OCI-LY1 (cell line): Measurements from ENCODE around the gene LTBP3.

Experiments used
- H2AFZ ChIP-seq: fragments of 200-600 bp; sonication (generic), shearing (Covaris generic); 2 replicates; pipeline ENCODE4 v1.6.0; 2014; ENCODE audit warnings: antibody characterized with exemption, mild to moderate bottlenecking, low read length
- H3F3A ChIP-seq: fragments of 200-600 bp; sonication (generic), shearing (Covaris generic); 2 replicates; pipeline ENCODE4 v1.6.0; 2014; ENCODE audit warnings: mild to moderate bottlenecking, antibody characterized with exemption, low read length, moderate library complexity; ENCODE audit not compliant: insufficient read depth
- H3K27ac ChIP-seq: fragments of 200-600 bp; sonication (generic); 2 replicates; pipeline ENCODE4 v1.5.1; 2014; ENCODE audit warnings: low read length, mixed run types, mild to moderate bottlenecking, low read depth; ENCODE audit not compliant: poor library complexity, severe bottlenecking
- H3K27me3 ChIP-seq: fragments of 200-600 bp; sonication (generic); 2 replicates; pipeline ENCODE4 v1.6.0; 2014; ENCODE audit warnings: antibody characterized with exemption, mild to moderate bottlenecking, low read length, moderate library complexity; ENCODE audit not compliant: insufficient read depth
- H3K36me3 ChIP-seq: fragments of 200-600 bp; sonication (generic); 2 replicates; pipeline ENCODE4 v1.6.1; 2014; ENCODE audit warnings: mild to moderate bottlenecking, antibody characterized with exemption, low read length, moderate library complexity, mixed read lengths; ENCODE audit not compliant: insufficient read depth
- H3K4me1 ChIP-seq: fragments of 200-600 bp; sonication (generic); 2 replicates; pipeline ENCODE4 v1.5.1; 2014; ENCODE audit warnings: mild to moderate bottlenecking, low read length, moderate library complexity; ENCODE audit not compliant: insufficient read depth, severe bottlenecking
- H3K4me2 ChIP-seq: fragments of 200-600 bp; sonication (generic), shearing (Covaris generic); 2 replicates; pipeline ENCODE4 v1.6.1; 2014; ENCODE audit warnings: low read length
- H3K4me3 ChIP-seq: fragments of 200-600 bp; sonication (generic); 2 replicates; pipeline ENCODE4 v1.5.1; 2014; ENCODE audit warnings: low read length, low read depth, mild to moderate bottlenecking, mixed read lengths; ENCODE audit not compliant: poor library complexity, severe bottlenecking
- H3K79me2 ChIP-seq: fragments of 200-600 bp; shearing (Covaris generic); 2 replicates; pipeline ENCODE4 v1.6.1; 2016; ENCODE audit warnings: mixed run types, low read length, mixed read lengths; ENCODE audit not compliant: insufficient read depth
- H3K9ac ChIP-seq: fragments of 200-600 bp; sonication (generic), shearing (Covaris generic); 2 replicates; pipeline ENCODE4 v1.6.1; 2014; ENCODE audit warnings: mild to moderate bottlenecking, low read length, mixed read lengths
- H3K9me2 ChIP-seq: fragments of 200-600 bp; sonication (generic), shearing (Covaris generic); 2 replicates; pipeline ENCODE4 v1.6.1; 2014; ENCODE audit warnings: low read depth, mild to moderate bottlenecking, low read length, mixed read lengths
- H3K9me3 ChIP-seq: fragments of 200-600 bp; shearing (Covaris generic); 2 replicates; pipeline ENCODE4 v1.6.1; 2014; ENCODE audit warnings: low read length, mixed read lengths
- H4K20me1 ChIP-seq: fragments of 200-600 bp; sonication (generic), shearing (Covaris generic); 2 replicates; pipeline ENCODE4 v1.6.0; 2016; ENCODE audit warnings: mild to moderate bottlenecking, low read length; ENCODE audit not compliant: insufficient read depth
- CTCF ChIP-seq: fragments of 200-600 bp; sonication (generic), shearing (Covaris generic); IDR thresholded peaks from 2 replicates; pipeline ENCODE4 v1.5.1; 2017; ENCODE audit warnings: mild to moderate bottlenecking, antibody characterized with exemption, low read length, moderate library complexity, mixed read lengths
- EZH2 ChIP-seq: fragments of 200-600 bp; sonication (generic), shearing (Covaris generic); IDR thresholded peaks from 2 replicates; pipeline ENCODE4 v1.8.0; 2017; ENCODE audit warnings: borderline replicate concordance, mixed run types, mild to moderate bottlenecking, antibody characterized with exemption, low read length, moderate library complexity, mixed read lengths

Gene LTBP3

GRCh38 chr11:65506290-65506771 is 51.8 kb downstream of the LTBP3 start:
- no peak overlapping the region for H3K9ac ChIP-seq
- H3K27me3 ChIP-seq, result no peaks in the 10 kb centered on the region
- H3K4me2 ChIP-seq, result peak overlapping the region; percentile 95; the same call in 1 of the 2 replicates
- peaks cover 52% of the 10 kb centered on the region for H3K36me3 ChIP-seq
- H2AFZ ChIP-seq, result no peak overlapping the region
- peak overlapping the region; percentile 77 for H3K4me3 ChIP-seq
- no peaks in the 10 kb centered on the region for H4K20me1 ChIP-seq
- peaks cover 83% of the 10 kb centered on the region for H3K4me1 ChIP-seq
- peak overlapping the region; percentile 88 for H3K27ac ChIP-seq
- peaks cover 63% of the 10 kb centered on the region for H3F3A ChIP-seq
- H3K9me2 ChIP-seq, result no peaks in the 10 kb centered on the region
- no peaks in the 10 kb centered on the region for H3K9me3 ChIP-seq
- no peak for TF ChIP-seq EZH2
- TF ChIP-seq CTCF, result no peak
- H3K79me2 ChIP-seq, result peaks cover 37% of the 10 kb centered on the region

GRCh38 chr11:65505466-65506289 is 52.5 kb downstream of the LTBP3 start:
- Histone ChIP-seq H3K27me3 (no peaks in the 10 kb centered on the region), H3K36me3 (peaks cover 59% of the 10 kb centered on the region), H3K9me2 (no peaks in the 10 kb centered on the region), H3K4me3 (peak overlapping the region; percentile 77), H3K27ac (peak overlapping the region; percentile 88), H3K9me3 (no peaks in the 10 kb centered on the region), H3K4me2 (peak overlapping the region; percentile 95), H2AFZ (no peak overlapping the region), H4K20me1 (no peaks in the 10 kb centered on the region), H3K4me1 (peaks cover 77% of the 10 kb centered on the region), H3K9ac (peak overlapping the region; percentile 99; the same call in 1 of the 2 replicates), H3K79me2 (peaks cover 44% of the 10 kb centered on the region), H3F3A (peaks cover 69% of the 10 kb centered on the region)
- TF ChIP-seq CTCF (no peak), EZH2 (no peak)

DNA sequence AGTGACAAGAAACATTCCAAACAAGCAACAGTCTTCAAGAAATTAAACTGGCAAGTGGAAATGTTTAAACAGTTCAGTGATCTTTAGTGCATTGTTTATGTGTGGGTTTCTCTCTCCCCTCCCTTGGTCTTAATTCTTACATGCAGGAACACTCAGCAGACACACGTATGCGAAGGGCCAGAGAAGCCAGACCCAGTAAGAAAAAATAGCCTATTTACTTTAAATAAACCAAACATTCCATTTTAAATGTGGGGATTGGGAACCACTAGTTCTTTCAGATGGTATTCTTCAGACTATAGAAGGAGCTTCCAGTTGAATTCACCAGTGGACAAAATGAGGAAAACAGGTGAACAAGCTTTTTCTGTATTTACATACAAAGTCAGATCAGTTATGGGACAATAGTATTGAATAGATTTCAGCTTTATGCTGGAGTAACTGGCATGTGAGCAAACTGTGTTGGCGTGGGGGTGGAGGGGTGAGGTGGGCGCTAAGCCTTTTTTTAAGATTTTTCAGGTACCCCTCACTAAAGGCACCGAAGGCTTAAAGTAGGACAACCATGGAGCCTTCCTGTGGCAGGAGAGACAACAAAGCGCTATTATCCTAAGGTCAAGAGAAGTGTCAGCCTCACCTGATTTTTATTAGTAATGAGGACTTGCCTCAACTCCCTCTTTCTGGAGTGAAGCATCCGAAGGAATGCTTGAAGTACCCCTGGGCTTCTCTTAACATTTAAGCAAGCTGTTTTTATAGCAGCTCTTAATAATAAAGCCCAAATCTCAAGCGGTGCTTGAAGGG is 53.3 kb downstream of the LTBP3 start:
- Histone ChIP-seq H4K20me1 (no peaks in the 10 kb centered on the region), H3K9me3 (no peaks in the 10 kb centered on the region), H3K36me3 (peaks cover 67% of the 10 kb centered on the region), H3K79me2 (peaks cover 52% of the 10 kb centered on the region), H2AFZ (no peak overlapping the region), H3K4me1 (peaks cover 71% of the 10 kb centered on the region), H3K27me3 (no peaks in the 10 kb centered on the region), H3K9ac (peak overlapping the region; percentile 99; the same call in 1 of the 2 replicates), H3F3A (peaks cover 77% of the 10 kb centered on the region), H3K4me3 (peak overlapping the region; percentile 77), H3K4me2 (peak overlapping the region; percentile 95), H3K9me2 (no peaks in the 10 kb centered on the region), H3K27ac (peak overlapping the region; percentile 88)
- no peak for TF ChIP-seq CTCF
- TF ChIP-seq EZH2, result no peak
